ENCODE data around the gene QSOX1.

The QSOX1 gene

GRCh38 chr1:180250883-180251509, 96.3 kb downstream of the QSOX1 start:
- no peak for DNase-seq (ENCODE audit: low read depth in 3 of 3)

- no peak for DNase-seq (ENCODE audit: low read depth in 3 of 3)
Observed at GRCh38 chr1:180251526-180252305, 97.0 kb downstream of the QSOX1 start.

- peak; percentile 38 to 74 (median 38) for DNase-seq (ENCODE audit: low read depth in 3 of 3)
Observed at GRCh38 chr1:180252638-180253536, 98.2 kb downstream of the QSOX1 start.

All from stimulated activated CD4-positive, alpha-beta T cell treated with anti-CD3 and anti-CD28 coated beads, TNF-alpha, amount 100 ng/mL, for 24 hours (primary cell).